ENCODE measurements around the gene MAP2K2. TPM values are rescaled to one million over a fixed set of nuclear protein-coding genes. Genes with fewer than 3 reads are reported as not detected.

MAP2K2 gene
- total and polyA plus RNA-seq, 2 donors (not counting 3 experiments of a cell fraction or from before 2014, with no cell fraction given): 126 to 171 TPM

GRCh38 chr19:4042064-4042730 is 81.7 kb downstream of the MAP2K2 start:
- Histone ChIP-seq H3K79me2 (ENCODE audit: control insufficient read depth, insufficient read depth, low read length) (peaks cover 23% of the 10 kb centered on the region), H3K4me3 (replicated peaks in 1 of 3; ENCODE audit: insufficient read depth in 1 of 3, low read depth in 1 of 3, low read length in 3 of 3) (no peak overlapping the region), H4K20me1 (replicated peaks; ENCODE audit: control insufficient read depth, extremely low read depth, insufficient read depth, low read length) (no peaks in the 10 kb centered on the region), H3K27me3 (ENCODE audit: control insufficient read depth in 2 of 2, insufficient read depth in 2 of 2, low read length in 2 of 2) (no peaks in the 10 kb centered on the region), H3K9me1 (replicated peaks; ENCODE audit: control insufficient read depth, extremely low read depth, insufficient read depth, low read length) (no peaks in the 10 kb centered on the region), H3K36me3 (ENCODE audit: control insufficient read depth in 2 of 2, extremely low read depth in 1 of 2, insufficient read depth in 2 of 2, low read length in 2 of 2) (peaks cover 4 to 12% of the 10 kb centered on the region in 2 experiments), H3K4me1 (ENCODE audit: control insufficient read depth, extremely low read depth, insufficient read depth, low read length) (no peaks in the 10 kb centered on the region), H2AFZ (ENCODE audit: low read depth, low read length) (no peak overlapping the region), H3K9me3 (replicated peaks; ENCODE audit: control insufficient read depth, insufficient read depth, low read length) (no peaks in the 10 kb centered on the region), H3K9ac (replicated peaks; ENCODE audit: extremely low read depth, insufficient read depth, low read length) (no peak overlapping the region), H3K27ac (ENCODE audit: insufficient read depth, low read depth, low read length) (no peak overlapping the region), H3K4me2 (ENCODE audit: insufficient read depth, low read length) (no peak overlapping the region)
- no TSS peak for BruUV-seq (replicated peaks)
- dilution Hi-C loops (cut with MboI; ENCODE audit: extremely low pct_ligation_motif_present, low sequenced_read_pairs) (no loop called here), intact Hi-C loops (cut with micrococcal nuclease) (no loop called here)
- no peak for DNase-seq (ENCODE audit: low read depth, low spot score)
- FAIRE-seq: no peak
- CTCF ChIA-PET: no interaction called here
- POLR2A ChIA-PET: no interaction called here
- no peak for TF ChIP-seq POLR2AphosphoS5 (IDR thresholded peaks at IDR 0.05; ENCODE audit: insufficient read depth, low read depth, low read length)
- TF ChIP-seq MAX (IDR thresholded peaks at IDR 0.05; ENCODE audit: insufficient read depth, insufficient read length): no peak
- no peak for TF ChIP-seq FOS (IDR thresholded peaks at IDR 0.05; ENCODE audit: borderline replicate concordance, insufficient read depth, low read length)
- no peak for TF ChIP-seq MYC (IDR thresholded peaks at IDR 0.05; ENCODE audit: low read depth, low read length)

Small RNA genes within 50 kb of the gene (small RNA-seq; reads per million reads assigned to genes)
- gene RF00017 (ENCODE audit: insufficient read depth, insufficient read length, low read depth, low replicate concordance): not detected

Other genes starting within 250 kb of the MAP2K2 start
- gene ATCAY, start 243.4 kb downstream of the MAP2K2 start, total RNA-seq: not detected in 2 replicates
- gene ATCAY, start 243.4 kb downstream of the MAP2K2 start, polyA plus RNA-seq: 0.03 TPM in 1 of 2 replicates, not detected in the other
- not detected in 2 replicates for gene NMRK2, start 191.1 kb downstream of the MAP2K2 start, total RNA-seq
- not detected in 2 replicates for gene NMRK2, start 191.1 kb downstream of the MAP2K2 start, polyA plus RNA-seq
- 157 and 170 TPM in 2 replicates for gene DAPK3, start 153.0 kb downstream of the MAP2K2 start, total RNA-seq
- 175 and 176 TPM in 2 replicates for gene DAPK3, start 153.0 kb downstream of the MAP2K2 start, polyA plus RNA-seq
- gene EEF2, start 138.7 kb downstream of the MAP2K2 start, total RNA-seq: 2,318 and 2,351 TPM in 2 replicates
- gene EEF2, start 138.7 kb downstream of the MAP2K2 start, polyA plus RNA-seq: 1,496 and 1,538 TPM in 2 replicates
- gene PIAS4, start 116.4 kb downstream of the MAP2K2 start, total RNA-seq: 46.2 and 47.2 TPM in 2 replicates
- gene PIAS4, start 116.4 kb downstream of the MAP2K2 start, polyA plus RNA-seq: 23.6 and 26.2 TPM in 2 replicates
- 28.0 and 29.0 TPM in 2 replicates for gene ZBTB7A, start 57.2 kb downstream of the MAP2K2 start, total RNA-seq
- gene ZBTB7A, start 57.2 kb downstream of the MAP2K2 start, polyA plus RNA-seq: 8.2 and 10.8 TPM in 2 replicates
- gene CREB3L3, start 29.5 kb upstream of the MAP2K2 start, total RNA-seq: not detected in 2 replicates
- gene CREB3L3, start 29.5 kb upstream of the MAP2K2 start, polyA plus RNA-seq: not detected in 2 replicates
- 26.9 and 28.1 TPM in 2 replicates for gene SIRT6, start 58.4 kb upstream of the MAP2K2 start, total RNA-seq
- 36.6 and 41.2 TPM in 2 replicates for gene SIRT6, start 58.4 kb upstream of the MAP2K2 start, polyA plus RNA-seq
- gene ANKRD24, start 58.6 kb upstream of the MAP2K2 start, total RNA-seq: 0.18 and 0.27 TPM in 2 replicates
- gene ANKRD24, start 58.6 kb upstream of the MAP2K2 start, polyA plus RNA-seq: 0.07 and 0.08 TPM in 2 replicates
- gene EBI3, start 105.4 kb upstream of the MAP2K2 start, total RNA-seq: 0.29 and 0.46 TPM in 2 replicates
- 1.0 and 1.8 TPM in 2 replicates for gene EBI3, start 105.4 kb upstream of the MAP2K2 start, polyA plus RNA-seq
- 21.5 and 23.0 TPM in 2 replicates for gene YJU2, start 123.0 kb upstream of the MAP2K2 start, total RNA-seq
- gene YJU2, start 123.0 kb upstream of the MAP2K2 start, polyA plus RNA-seq: 20.7 and 22.9 TPM in 2 replicates
- gene SHD, start 155.1 kb upstream of the MAP2K2 start, total RNA-seq: not detected in 2 replicates
- not detected in 2 replicates for gene SHD, start 155.1 kb upstream of the MAP2K2 start, polyA plus RNA-seq
- gene TMIGD2, start 178.3 kb upstream of the MAP2K2 start, total RNA-seq: not detected in 2 replicates
- gene TMIGD2, start 178.3 kb upstream of the MAP2K2 start, polyA plus RNA-seq: not detected in 2 replicates
- 25.8 and 26.0 TPM in 2 replicates for gene FSD1, start 180.5 kb upstream of the MAP2K2 start, total RNA-seq
- gene FSD1, start 180.5 kb upstream of the MAP2K2 start, polyA plus RNA-seq: 55.5 and 95.4 TPM in 2 replicates
- 11.8 and 12.2 TPM in 2 replicates for gene STAP2, start 214.7 kb upstream of the MAP2K2 start, total RNA-seq
- gene STAP2, start 214.7 kb upstream of the MAP2K2 start, polyA plus RNA-seq: 21.7 and 21.8 TPM in 2 replicates
- gene MPND, start 219.4 kb upstream of the MAP2K2 start, total RNA-seq: 21.1 and 22.1 TPM in 2 replicates
- gene MPND, start 219.4 kb upstream of the MAP2K2 start, polyA plus RNA-seq: 13.8 and 14.8 TPM in 2 replicates

Measured in endothelial cell of umbilical vein (primary cell).